A673 (cell line): ENCODE data around the gene CHRNB1. TPM values are rescaled to one million over a fixed set of nuclear protein-coding genes. Genes with fewer than 3 reads are reported as not detected.

Experiments used
- BruUV-seq: library from RNA; stranded (reverse); fragments of 400-500 nt; replicated peaks from 2 replicates; lab custom pipeline; 2021; lab: Mats Ljungman, UMichigan
- CTCF ChIA-PET: fragments of 300-600 bp; sonication (Branson Sonifier 250); formaldehyde crosslinking; loops from one replicate; lab custom pipeline; 2022; ENCODE audit warnings: antibody characterized with exemption; lab: Charles Lee
- POLR2A ChIA-PET: fragments of 300-600 bp; sonication (Branson Sonifier 250); formaldehyde crosslinking; loops from one replicate; lab custom pipeline; 2022; ENCODE audit warnings: antibody characterized with exemption; ENCODE audit not compliant: low non-redundant PET; lab: Charles Lee
- DNase-seq: peaks from one replicate; pipeline ENCODE4 v3.0.0-alpha.2; 2015; ENCODE audit warnings: low spot score
- H3K27ac ChIP-seq: fragments of 200-600 bp; sonication (generic); 2 replicates; pipeline ENCODE4 v1.5.1; 2016; ENCODE audit warnings: mixed run types, low read depth, mild to moderate bottlenecking, mixed read lengths, antibody characterized with exemption, low read length; ENCODE audit not compliant: poor library complexity, severe bottlenecking
- H3K27me3 ChIP-seq: fragments of 200-600 bp; sonication (generic); replicated peaks from 2 replicates; pipeline ENCODE4 v1.6.1; 2017; ENCODE audit warnings: mixed run types, low read depth, mild to moderate bottlenecking, mixed read lengths, antibody characterized with exemption, low read length; ENCODE audit not compliant: insufficient read depth, poor library complexity
- H3K36me3 ChIP-seq: fragments of 200-600 bp; sonication (generic); 2 replicates; pipeline ENCODE4 v1.6.1; 2016; ENCODE audit warnings: mixed run types, mild to moderate bottlenecking, mixed read lengths, antibody characterized with exemption, low read length; ENCODE audit not compliant: insufficient read depth, poor library complexity, severe bottlenecking
- H3K4me1 ChIP-seq: fragments of 200-600 bp; sonication (generic); 2 replicates; pipeline ENCODE4 v1.6.1; 2017; ENCODE audit warnings: mixed run types, mild to moderate bottlenecking, mixed read lengths, antibody characterized with exemption, low read length; ENCODE audit not compliant: insufficient read depth, poor library complexity, severe bottlenecking
- H3K4me3 ChIP-seq: fragments of 200-600 bp; sonication (generic); 2 replicates; pipeline ENCODE4 v1.5.1; 2016; ENCODE audit warnings: low read depth, mixed run types, mild to moderate bottlenecking, mixed read lengths, low read length; ENCODE audit not compliant: poor library complexity, severe bottlenecking
- H3K9me3 ChIP-seq: fragments of 200-600 bp; sonication (generic); 2 replicates; pipeline ENCODE4 v1.6.1; 2016; ENCODE audit warnings: mixed run types, low read depth, mild to moderate bottlenecking, mixed read lengths, antibody characterized with exemption, low read length; ENCODE audit not compliant: poor library complexity, severe bottlenecking
- CTCF ChIP-seq: fragments of 300-800, 200-600 bp; sonication (generic); conservative IDR thresholded peaks from 2 replicates; pipeline ENCODE4 v1.5.1; 2017; ENCODE audit warnings: low read depth, mild to moderate bottlenecking, antibody characterized with exemption, low read length, moderate library complexity, mixed read lengths
- EZH2 ChIP-seq: fragments of 200-600 bp; sonication (generic); IDR thresholded peaks from 2 replicates; pipeline ENCODE4 v1.6.1; 2017; ENCODE audit warnings: borderline replicate concordance, low read depth, mild to moderate bottlenecking, mixed read lengths, antibody characterized with exemption, low read length; ENCODE audit not compliant: poor library complexity, severe bottlenecking
- intact Hi-C: fragments of 100-400 bp; cut with micrococcal nuclease; formaldehyde crosslinking; loops from one replicate; pipeline ENCODE4 v1.10.0; 2022; ENCODE audit not compliant: unreplicated experiment
- total RNA-seq: library from RNA; stranded (reverse); gene quantifications from 2 replicates; pipeline ENCODE4 v1.2.3, GENCODE V29; 2021

Gene CHRNB1
- total RNA-seq, 1 experiment from 2014 or later, result 5.2 TPM

- CTCF ChIA-PET, result interaction anchor here (0.6 kb wide), 1 partner anchor 9 kb away, joined by 3 read pairs; no protein-coding TSS in a partner anchor
- BruUV-seq, result no TSS peak
These were observed 37.8 kb upstream of the CHRNB1 start for GRCh38 chr17:7407082-7407481.

GRCh38 chr17:7407485-7408251 lies 37.2 kb upstream of the CHRNB1 start, which contains the start of gene NLGN2:
TSS of gene NLGN2 (plus strand) at chr17:7407845. CDS start at chr17:7408256, 411 bp downstream.
- no peak within 1 kb of the TSS for H3K4me3 ChIP-seq
- H3K27me3 ChIP-seq, result no peaks in the 10 kb centered on the region
- no peak for DNase-seq
- H3K27ac ChIP-seq, result no peak within 1 kb of the TSS
- ChIA-PET POLR2A (no interaction called here), CTCF (no interaction called here)
- TF ChIP-seq EZH2, result no peak
- TF ChIP-seq CTCF, result no peak
- peaks cover 17% of the 10 kb centered on the region for H3K4me1 ChIP-seq
- no TSS peak for BruUV-seq
- intact Hi-C loops, result no loop called here
- no peaks in the 10 kb centered on the region for H3K9me3 ChIP-seq
- peaks cover 13% of the 10 kb centered on the region for H3K36me3 ChIP-seq

More at GRCh38 chr17:7407082-7407481, 37.8 kb upstream of the CHRNB1 start:
- no peaks in the 10 kb centered on the region for H3K27me3 ChIP-seq
- intact Hi-C loops, result no loop called here
- H3K4me3 ChIP-seq, result no peak overlapping the region
- H3K4me1 ChIP-seq, result peaks cover 17% of the 10 kb centered on the region
- POLR2A ChIA-PET, result no interaction called here
- H3K27ac ChIP-seq, result no peak overlapping the region
- TF ChIP-seq EZH2 (no peak), CTCF (no peak)
- DNase-seq, result no peak
- no peaks in the 10 kb centered on the region for H3K9me3 ChIP-seq
- H3K36me3 ChIP-seq, result peaks cover 9% of the 10 kb centered on the region

- H3K27me3 ChIP-seq, result no peaks in the 10 kb centered on the region
- H3K36me3 ChIP-seq, result peaks cover 13% of the 10 kb centered on the region
- no peak for DNase-seq
- no peak overlapping the region for H3K27ac ChIP-seq
- H3K4me1 ChIP-seq, result peaks cover 11% of the 10 kb centered on the region
- no peak for TF ChIP-seq CTCF
- TF ChIP-seq EZH2, result no peak
- intact Hi-C loops, result no loop called here
- ChIA-PET POLR2A (no interaction called here), CTCF (no interaction called here)
- H3K4me3 ChIP-seq, result no peak overlapping the region
- H3K9me3 ChIP-seq, result no peaks in the 10 kb centered on the region
- no TSS peak for BruUV-seq
These were observed 36.6 kb upstream of the CHRNB1 start for GRCh38 chr17:7408252-7408727.
